Posterior cingulate gyrus (tissue), 11 donors: ENCODE measurements around the gene ARHGAP21.
A peak's percentile ranks its signal among the peaks of the same experiment; 100 is the strongest.
"Not testable (repeated sequence)": the region's sequence is repeated elsewhere in the genome, so short reads cannot be mapped to it uniquely, and the experiment has no call there.

ENCODE experiments used
- DNase-seq, 10 donors: peaks; one replicate each; pipeline versions ENCODE4 v3.0.0 to v3.0.0-alpha.2; 2020 to 2021; ENCODE audit warnings: mixed read lengths in 3 of 10
- intact Hi-C: fragments of 100-400 bp; cut with DNase I; formaldehyde crosslinking; loops from one replicate; pipeline ENCODE4 v1.15.1; 2023

Gene ARHGAP21

DNA sequence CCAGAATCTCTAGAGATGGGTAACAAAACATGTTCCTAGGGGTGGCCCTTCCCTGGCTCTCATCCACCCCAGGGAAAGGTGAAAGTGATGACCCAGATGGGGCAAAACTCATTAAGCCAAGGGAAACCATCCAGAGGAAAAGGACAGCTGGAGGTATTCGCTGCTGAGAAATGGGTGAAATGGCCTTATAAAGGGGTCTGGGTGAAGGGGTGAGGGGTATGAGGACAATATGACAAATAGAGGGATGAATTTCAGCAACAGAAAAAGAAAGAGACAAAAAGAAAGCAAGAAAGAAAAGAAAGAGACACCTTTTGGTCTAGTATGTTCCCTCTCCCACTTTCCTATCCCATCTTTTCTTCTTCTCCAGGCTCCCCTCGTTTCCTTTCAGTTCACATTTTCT lies 26.6 kb downstream of the ARHGAP21 start:
- intact Hi-C loops = no loop called here
- no peak for DNase-seq

DNA sequence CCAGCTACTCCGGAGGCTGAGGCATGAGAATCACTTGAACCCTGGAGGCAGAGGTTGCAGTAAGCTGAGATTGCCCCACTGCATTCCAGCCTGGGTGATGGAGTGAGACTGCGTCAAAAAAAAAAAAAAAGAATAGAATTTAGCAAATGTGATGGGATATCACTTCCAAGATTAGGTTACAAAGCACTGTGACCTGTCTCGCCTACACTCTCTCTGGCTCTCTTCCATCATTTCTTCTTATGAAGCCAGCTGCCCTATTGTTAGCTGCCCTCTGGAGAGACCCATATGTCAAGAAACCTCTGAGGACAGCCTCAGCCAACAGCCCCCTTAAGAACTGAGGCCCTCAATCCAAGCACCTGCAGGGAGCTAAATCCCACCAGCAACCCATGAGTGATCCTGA lies 28.2 kb downstream of the ARHGAP21 start:
- intact Hi-C loops = no loop called here
- DNase-seq = no peak

DNA sequence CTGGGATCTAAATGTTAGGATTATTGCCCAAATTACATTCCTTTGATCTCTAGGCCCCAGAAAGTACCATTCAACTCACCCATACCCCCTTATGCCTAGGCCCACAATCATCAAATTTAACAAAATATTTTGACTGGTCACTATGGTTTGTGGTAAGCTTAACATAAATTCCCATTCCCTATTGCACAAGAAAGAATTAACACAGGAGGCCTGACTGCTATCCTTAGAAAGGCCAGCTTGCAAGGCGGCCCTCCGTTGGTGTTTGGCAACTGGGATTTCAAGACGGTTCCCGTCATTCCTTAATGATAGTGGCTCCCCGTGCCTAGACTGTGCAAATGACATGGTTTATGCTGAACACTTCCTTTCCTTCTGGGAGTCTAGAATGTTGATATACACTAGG lies 29.6 kb downstream of the ARHGAP21 start:
- DNase-seq = no peak
- intact Hi-C loops = no loop called here

DNA sequence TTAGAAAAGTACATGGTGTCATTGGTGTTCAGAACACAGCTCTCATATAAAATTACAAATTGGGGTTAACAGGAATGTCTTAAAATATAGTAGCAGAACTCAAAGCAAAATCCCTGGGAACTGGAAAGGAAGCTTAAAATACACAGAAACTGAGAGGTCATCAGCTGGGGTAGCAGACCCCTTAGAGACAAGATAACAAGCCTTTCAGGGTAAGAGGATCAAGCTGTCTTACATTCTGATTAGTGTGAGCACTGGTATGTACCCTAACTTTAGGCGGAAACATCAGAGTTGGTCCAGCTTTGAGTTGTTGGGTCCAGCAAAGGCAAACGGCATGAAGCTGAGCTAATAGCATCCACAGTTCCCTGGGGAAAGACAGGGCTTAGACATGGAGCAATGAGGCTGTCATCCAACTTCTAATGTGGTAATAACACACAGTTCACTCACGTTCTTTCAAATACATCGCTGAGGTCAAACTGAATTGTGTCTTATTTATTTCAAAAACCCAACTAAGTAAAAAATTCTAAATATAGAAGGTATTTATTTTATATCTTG lies 32.6 kb downstream of the ARHGAP21 start:
- intact Hi-C loops = no loop called here
- no peak for DNase-seq

DNA sequence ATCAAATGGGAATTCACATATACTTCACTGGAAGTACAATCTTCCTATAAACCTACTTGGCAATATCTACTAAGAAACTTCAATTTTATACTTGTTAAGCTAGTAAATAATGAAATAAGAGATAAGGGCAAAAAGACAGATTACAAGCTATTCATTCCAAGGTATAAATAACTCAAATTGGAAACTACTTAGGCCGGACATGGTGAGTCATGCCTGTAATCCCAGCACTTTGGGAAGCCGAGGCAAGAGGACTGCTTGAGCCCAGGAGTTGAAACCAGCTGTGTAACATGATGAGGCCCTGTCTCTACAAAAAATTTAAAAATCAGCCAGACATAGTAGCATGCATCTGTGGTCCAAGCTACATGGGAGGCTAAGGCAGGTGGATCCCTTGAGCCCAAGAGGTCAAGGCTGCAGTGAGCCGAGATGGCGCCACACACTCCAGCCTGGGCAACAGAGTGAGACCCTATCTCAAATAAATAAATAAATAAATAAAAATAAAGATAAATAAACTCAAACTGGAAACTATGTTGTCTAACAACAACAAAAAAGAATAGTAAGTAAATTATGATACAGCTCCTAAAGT lies 37.6 kb downstream of the ARHGAP21 start:
- intact Hi-C loops = no loop called here
- DNase-seq = no peak

DNA sequence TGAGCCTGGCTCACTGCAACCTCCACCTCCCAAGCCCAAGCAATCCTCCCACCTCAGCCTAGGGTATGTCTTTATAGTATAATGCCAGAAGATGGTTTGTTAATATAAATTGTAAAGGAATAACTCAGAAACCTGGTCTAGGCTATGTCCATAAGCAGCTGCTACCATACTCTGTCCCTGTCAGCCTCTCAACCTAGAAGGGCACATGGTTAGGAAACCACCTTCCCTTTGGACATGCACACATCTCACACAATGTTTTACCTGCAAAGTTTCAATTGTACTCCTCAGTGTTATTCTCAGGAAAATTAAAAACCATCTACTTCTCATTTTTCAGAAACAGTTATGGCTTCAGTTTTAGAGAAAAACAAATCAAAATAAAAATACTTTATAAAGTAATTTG lies 40.1 kb downstream of the ARHGAP21 start:
- no peak for DNase-seq
- intact Hi-C loops = no loop called here

DNA sequence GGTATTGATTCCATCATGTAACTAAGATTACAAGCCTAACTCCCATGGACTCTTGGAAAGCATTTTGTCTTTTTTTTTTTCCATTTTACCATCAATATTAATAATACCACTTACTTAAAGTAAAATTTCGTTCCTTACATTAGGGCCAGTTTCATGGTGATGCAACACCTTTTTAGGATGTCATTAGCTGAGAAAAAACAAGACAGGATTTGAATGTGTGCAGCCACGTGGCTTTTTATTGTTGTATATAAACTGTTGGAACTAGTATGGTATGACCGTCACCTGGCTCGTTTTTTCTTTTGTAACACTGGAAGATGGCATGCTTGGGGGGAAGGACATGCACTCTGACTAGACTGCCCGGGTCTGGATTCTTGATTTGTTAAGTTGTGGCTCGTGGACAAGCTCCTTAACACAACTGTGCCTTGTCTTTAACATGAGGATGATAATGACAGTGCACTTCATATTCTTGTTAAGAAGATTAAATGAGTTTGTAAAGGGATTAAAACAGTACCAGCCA lies 42.1 kb downstream of the ARHGAP21 start:
- DNase-seq = no peak
- intact Hi-C loops = no loop called here

DNA sequence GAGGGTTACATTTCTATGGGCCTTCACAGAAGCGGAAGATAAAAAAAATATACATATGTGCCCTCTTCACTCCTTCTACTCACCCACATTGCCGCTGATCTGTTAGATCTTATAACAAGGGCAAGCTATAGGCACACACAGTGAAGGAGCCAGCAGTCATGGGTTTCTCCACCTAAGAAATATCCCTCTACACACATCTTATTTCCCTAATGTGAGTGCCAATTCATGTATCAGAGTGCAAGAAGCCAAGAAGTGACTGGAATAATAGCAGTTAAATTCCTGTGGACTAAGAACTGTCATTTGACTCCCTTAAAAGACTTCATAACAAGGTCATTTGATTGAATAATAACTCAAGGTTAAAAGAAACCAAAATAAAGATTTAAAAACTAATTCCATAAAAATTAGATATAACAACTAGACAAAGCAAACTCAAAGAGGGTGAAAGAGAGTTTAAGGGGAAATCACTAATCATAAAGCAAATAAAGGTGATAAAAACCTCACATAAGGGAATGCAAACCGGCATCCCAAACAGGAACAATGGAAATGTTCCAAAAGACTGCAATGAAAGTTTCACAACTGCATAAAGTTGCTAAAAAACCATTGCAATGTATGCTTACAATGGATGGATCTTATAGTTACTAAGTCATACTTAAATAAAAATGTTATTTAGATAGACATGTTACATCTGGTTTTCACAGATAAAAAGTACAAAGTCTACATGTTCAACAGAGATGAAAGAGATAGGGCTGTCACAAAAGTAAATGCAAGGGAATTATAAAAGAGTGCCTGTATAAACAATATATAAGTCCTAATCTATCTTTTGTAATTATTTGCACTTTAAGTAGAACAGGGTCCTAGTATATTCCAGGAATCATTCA lies 42.8 kb downstream of the ARHGAP21 start:
- intact Hi-C loops = no loop called here

DNA sequence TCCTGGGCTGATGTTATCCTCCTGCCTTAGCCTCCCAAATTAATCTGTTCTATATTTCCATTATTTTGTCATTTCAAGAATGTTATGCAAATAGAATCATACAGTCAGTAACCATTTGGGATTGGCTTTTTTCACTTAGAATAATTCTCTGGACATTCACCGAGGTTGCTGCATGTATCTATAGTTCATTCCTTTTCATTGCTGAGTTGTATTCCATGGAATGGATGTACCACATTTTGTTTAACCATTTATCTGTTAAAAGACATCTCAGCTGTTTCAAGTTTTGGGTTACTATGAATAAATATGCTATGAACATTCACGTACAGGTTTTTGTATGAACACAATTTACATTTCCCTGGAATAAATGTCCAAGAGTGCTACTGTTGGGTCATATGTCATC lies 44.9 kb downstream of the ARHGAP21 start:
- no peak for DNase-seq
- intact Hi-C loops = no loop called here

More for the DNA sequence above, 42.8 kb downstream of the ARHGAP21 start:
- no peak for DNase-seq

DNA sequence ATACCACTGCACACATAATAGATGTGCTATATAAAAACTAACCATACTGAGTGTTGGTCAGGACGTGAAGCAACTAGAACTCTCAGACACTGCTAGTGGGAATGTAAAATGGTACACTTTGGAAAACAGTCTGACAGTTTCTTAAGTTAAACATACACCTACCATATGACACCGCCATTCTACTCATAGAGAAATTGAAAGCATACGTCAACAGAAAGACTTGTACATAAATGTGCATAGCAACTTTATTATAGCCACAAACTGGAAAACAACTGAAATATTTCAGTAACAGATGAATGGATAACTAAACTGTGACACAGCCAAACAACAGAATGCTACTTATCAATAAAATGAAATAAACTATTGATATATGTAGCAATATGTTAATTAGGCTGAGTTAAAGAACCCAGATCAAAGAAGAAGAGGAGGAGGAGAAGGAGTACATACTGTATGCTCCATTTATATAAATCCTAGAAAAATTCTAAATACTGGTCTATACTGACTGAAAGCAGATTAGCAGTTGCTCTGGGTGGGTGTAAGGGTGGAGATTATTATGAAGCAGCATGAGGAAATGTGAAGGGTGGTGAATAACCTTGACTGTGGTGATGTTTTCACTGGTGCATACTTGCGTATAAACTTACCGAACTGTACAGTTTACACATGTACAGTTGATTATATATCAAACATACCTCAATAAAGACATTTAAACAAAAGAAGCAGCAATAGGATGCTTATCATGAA lies 48.6 kb downstream of the ARHGAP21 start:
- no peak for DNase-seq
- intact Hi-C loops = no loop called here

DNA sequence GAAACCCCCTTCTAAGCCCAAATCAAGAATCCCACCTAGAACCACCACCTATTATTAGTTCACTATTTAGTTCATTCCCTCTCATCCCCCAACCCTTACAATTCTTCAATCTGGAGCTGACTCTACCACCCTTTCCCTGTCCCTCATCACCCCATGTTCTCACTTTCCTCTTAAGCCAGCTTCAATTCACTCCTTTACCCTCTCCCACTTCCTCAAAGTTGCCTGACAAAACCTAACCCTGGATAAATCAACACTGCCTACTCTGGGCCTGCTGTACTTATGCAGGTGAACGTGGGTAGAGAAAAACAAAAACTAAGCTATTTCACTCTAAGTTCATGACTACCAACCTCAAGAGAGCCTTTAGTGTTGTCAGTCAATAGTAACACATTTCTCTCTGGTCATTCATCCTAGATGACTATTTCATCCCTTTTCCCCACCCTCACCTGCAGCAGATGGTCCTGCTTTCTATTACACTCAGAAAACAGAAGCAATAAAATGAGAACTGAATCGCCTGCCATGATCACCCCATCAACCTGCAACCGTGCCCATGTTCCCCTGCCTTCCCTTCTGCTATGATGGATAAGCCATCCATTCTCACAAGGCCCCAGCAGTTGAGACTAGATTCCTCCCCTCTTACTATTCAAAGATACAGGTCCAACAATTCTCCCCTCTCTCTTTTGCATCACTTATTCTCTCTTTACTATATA lies 52.6 kb downstream of the ARHGAP21 start:
- intact Hi-C loops = no loop called here
- DNase-seq = no peak

DNA sequence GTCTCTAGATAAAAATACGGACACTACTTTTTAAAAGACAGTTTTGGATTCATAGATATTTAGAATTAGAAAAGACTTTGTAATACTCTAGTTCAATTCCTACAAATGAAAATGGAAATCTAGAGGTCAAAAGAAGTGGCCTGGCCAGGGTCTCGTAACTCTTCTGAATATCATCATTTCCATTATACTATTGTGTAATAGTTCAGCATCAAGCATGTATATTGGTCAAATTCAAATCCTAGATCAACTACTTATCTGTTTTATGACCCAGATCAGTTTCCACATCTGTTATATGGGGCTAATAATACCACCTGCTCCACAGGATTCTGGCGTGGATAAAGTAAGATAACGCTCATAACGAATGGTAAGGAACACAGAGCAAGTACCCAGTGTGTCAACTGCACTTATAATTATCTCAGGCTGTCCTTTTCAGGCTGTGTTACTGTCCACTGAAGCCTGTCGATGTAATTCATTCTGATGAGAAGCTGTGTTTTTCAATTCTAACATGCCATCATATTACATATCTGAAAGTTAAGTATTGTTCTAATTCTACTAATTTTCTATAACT lies 54.3 kb downstream of the ARHGAP21 start:
- intact Hi-C loops = no loop called here
- no peak for DNase-seq

DNA sequence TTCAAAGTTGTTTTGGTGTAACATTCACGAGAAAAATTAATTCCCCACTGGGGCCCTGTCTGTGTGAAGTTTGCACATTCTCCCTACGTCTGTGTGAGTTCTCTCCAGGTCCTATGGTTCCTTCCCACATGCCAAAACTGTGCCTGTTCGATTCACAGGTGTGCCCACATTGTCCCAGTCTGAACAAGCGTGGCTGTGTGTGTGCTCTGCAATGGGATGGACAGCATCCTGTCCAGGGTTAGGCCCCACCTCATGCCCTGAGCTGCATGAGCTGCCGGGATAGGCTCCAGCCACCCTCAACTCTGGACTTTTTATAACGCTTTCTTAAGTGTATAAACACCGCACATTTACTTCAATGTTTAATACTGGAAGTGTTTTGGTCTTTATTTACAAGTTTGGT lies 55.4 kb downstream of the ARHGAP21 start:
- intact Hi-C loops = no loop called here
- DNase-seq = no peak

DNA sequence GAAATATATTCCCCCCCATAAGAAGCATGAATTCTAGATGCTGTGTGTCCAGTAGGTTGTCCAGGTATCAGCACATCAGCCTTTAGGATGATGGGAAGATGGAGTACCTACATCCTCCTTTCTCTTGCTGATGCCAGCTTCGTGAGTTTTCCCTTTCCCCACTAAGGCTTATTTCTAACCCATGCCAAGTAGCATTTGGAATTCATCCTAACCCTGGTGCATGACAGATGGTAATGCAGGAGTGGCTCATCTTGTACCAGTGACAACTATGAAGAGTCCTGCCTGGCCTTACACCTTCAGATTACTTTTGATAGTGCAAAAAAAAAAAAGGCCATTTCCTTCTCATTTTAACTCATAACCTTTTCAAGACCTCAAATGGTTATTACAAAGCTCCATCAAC lies 58.7 kb downstream of the ARHGAP21 start:
- DNase-seq = no peak
- intact Hi-C loops = no loop called here

DNA sequence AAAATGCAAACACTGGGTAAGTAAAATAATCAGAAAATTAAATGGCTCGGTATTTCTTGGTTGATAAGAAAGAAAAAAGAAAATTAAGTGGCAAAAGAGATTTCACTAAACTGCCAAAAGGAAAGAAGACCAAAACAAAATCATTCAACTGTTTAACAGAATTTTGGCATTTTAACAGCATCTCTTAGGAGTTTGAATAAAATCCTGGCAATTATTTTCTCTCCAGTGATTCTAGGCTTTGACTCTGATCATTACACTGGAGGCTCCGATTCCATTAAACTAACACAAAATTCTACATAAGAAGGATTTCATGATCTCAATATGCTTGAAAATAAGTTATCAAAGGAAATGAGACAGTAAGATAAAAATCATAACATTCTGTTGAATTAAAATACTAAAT lies 62.3 kb downstream of the ARHGAP21 start:
- no peak for DNase-seq
- intact Hi-C loops = no loop called here

DNA sequence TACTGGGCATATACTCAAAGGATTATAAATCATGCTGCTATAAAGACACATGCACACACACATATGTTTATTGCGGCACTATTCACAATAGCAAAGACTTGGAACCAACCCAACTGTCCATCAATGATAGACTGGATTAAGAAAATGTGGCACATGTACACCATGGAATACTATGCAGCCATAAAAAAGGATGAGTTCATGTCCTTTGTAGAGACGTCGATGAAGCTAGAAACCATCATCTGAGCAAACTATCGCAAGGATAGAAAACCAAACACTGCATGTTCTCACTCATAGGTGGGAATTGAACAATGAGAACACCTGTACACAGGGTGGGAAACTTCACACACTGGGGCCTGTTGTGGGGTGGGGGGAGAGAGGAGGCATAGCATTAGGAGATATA lies 65.4 kb downstream of the ARHGAP21 start:
- DNase-seq, intact Hi-C loops: not testable (repeated sequence)

DNA sequence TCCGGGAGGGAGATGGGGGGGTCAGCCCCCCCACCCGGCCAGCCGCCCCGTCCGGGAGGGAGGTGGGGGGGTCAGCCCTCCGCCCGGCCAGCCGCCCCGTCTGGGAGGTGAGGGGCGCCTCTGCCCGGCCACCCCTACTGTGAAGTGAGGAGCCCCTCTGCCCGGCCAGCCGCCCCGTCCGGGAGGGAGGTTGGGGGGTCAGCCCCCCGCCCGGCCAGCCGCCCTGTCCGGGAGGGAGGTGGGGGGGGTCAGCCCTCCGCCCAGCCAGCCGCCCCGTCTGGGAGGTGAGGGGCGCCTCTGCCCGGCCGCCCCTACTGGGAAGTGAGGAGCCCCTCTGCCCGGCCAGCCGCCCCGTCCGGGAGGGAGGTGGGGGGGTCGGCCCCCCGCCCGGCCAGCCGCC lies 67.4 kb downstream of the ARHGAP21 start:
- intact Hi-C loops = not testable (repeated sequence)
- DNase-seq = peak in 1 of 10 donors; percentile 74

DNA sequence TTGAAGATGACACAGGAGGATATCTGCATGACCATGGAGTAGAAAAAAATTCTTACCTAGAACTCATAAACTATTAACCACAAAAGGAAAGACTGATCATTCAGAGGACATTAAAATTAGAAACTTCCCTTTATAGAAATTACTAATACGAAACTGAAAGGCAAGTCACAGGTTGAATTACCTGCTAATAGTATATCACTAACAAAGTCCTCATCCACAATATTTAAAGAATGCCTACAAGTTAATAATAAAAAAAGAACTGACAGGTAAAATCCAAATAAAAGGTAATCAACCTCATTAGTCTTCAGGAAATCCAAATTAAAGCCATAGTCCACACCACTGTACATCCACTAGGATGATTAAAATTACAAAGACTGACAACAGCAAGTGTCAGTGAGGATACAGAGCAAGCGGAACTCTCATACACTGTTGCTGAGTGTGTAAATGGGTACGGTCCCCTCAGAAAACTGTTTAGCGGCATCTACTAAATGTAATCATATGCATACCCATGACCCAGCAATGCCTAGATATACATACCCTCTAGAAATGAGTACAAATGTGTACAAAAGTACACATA lies 71.2 kb downstream of the ARHGAP21 start:
- no peak for DNase-seq
- intact Hi-C loops = no loop called here

DNA sequence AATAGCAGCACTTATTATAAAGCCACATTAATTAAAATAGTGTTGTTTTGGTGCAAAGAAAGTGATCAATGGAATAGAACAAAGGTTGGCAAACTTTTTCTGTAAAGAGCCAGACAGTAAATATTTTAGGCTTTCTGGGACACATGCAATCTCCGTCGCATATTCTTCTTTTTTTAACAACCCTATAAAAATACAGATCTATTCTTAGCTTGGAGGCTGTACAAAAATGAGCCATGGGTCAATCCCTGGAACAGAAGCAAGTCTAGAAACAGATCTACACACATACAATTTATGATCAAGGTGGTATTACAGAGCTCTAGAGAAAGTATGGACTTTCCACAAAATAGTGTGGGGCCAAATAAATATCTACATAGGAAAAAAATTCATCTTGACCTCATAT lies 71.8 kb downstream of the ARHGAP21 start:
- intact Hi-C loops = no loop called here
- DNase-seq = no peak
